ENCODE measurements around the gene ZBP1.

Gene ZBP1

DNA sequence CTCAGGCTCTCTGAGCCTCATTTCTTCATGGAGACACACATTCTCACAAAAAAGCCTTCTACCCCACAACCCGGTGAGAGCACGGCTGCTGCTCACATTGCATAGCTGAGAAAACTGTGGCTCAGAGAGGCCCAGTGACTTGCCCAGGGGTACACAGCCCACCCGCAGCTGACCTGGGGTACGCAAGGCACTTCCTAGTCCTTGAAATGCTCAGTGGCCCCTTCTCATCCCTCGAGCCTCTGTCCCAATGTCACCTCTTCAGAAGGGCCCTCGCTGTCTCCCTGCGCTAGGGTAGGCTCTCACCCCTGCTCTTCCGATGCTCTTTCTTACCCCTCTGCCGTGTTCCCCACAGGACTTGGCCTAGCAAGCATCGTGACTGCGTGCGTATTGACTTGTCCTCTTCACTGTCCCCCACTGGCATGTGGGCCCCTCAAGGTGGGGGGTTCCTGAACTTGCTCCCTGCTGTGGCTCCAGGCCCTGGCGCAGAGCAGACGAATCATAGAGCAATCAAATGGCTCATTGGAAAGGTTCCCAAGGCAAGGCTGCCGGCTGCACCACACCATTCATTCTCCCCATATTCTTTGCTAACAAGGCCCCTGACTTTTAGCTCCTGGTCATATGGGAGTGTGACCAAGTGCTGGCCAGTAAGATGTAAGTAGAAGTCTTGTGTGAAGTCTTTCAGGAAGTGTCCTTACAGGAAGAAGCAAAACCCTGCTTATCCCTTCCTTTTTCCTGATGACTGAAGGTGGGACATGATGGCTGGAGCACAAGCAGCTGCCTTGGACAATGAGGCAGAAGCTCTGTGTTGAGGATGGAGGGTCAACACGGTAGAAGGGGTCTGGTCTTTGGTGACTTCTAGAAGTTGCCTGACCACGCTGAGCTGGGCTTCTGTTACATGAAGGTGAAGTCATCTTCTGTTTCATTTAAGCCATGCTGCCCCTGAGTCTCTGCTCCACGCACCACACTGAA lies 36.7 kb downstream of the ZBP1 start:
- DNase-seq, result no peak

DNA sequence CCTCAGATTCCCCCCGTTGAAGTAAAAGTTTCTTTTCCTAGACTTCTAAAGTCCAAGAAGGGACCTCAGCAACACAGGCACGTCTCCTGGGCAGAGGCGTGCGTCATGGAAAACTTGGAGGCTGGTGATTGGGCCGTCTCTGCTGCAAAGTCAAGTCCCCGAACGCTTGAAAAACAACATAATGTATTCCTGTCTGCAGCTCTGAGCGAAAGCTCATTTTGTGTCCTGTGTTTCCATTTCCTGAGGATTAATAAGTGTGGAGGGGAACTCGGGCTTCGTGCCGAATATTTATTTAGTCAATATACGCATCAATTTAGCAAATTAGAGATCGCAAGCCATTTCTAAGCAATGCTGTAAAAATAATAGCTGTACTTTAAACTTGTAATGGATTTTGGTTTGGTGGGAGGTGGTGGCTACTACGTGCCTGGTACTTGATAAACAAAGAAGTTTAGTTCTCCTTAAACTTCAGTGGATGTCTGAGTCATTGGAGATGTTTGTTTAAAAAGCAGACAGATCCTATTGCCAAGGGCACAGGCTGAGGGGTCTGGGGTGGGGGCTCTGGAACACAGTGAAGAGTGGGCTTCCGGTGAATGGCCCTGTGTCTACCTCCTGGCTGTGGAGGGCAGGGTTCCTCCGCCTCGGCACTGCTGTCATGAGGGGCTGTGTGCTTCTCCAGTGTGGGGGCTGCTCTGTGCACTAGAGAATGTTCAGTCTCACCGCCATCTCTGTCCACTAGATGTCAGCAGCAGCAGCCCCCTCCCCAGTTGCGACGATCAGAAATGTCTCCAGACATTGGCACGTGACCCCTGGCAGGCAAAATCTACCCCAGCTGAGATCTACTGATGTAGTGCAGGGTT lies 37.6 kb downstream of the ZBP1 start:
- no peak for DNase-seq

DNA sequence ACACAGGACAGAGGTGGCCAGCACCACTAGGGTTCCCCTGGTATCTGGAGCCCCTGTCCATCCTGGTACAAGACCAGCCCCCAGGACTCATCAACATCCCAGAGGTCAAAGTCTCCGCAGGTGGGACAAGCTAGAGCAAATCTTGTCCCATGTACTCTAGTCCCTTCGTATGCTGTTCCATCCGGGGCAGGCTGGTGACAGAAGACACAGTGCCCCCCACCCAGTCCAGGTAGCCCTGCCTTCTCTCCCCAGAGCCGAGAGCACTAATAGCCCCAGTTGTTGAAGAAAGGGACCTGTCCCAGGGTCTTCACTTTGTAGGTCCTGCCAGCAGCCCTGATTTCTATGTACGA lies 38.2 kb downstream of the ZBP1 start:
- no peak for DNase-seq

DNA sequence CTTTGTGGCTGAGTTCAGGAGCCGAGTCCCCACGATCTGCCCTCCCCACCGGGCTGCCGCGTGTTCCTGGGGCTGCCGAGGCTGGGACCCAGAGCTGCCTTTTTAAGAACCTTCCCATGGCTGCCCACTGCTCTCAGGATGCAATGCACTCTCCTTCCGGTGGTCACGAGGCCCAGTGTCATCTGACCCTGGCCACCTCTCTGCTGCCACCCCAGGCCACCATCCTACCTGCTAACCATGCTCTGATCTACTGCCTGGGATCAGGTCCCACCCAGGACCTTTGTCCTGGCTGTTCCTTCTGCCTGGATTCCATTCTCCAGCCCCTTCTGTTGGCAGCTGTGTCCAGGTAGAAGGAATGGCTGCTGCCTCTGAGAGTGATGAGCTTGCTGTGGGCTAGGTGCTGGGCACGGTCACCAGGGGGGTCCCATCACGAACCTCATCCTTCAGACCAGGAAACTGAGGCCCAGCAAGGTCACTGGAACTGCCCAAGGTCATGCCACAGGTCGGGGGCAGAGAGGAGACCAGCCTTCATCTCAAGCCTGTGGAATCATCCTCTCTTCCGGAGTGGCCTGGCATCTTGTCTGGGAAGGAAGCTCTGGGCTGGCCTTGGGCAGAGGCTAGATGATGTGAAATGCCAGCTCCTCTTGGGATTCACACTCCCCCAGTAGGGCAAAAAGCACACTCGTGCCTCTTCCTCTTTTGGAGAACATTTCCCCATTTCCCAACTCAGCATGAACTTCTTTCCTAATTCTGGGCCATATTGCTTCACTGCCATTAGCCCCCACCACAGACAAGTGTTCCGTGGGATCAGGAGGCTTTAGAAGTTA lies 38.8 kb downstream of the ZBP1 start:
- DNase-seq, result no peak

DNA sequence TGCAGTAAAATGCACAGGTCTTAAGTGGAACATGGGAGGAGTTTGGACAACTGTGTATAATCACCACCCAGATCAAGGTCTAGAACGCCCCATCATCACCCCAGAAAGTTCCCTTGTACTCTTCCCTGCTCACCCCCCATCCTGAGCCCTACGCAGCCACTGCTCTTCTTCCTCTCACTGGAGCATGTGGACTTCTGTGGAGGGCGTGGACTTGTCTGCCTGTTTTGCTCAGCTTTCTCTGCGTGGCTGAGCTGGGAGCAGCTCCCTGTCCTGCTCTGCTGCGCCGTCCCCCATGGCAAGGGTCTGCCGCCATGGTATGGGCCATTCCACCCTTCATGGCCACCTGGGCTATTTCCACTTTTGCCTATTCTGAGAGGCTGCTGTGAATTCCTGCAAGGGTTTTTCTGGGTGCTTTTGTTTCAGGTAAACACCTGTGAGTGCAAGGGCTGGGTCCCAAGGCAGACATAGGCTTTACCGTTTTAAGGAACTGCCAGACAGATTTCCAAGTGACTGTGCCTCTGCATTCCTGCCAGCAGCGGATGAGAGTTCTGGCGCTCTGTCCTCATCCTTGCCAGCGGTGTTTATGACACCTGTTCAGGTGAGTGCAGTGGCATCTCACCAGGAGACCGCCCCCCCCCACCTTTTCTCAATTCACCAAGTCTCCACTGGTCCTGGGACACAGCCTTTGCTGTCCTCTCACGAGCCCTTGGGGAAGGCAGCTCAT lies 39.6 kb downstream of the ZBP1 start:
- DNase-seq, result no peak

DNA sequence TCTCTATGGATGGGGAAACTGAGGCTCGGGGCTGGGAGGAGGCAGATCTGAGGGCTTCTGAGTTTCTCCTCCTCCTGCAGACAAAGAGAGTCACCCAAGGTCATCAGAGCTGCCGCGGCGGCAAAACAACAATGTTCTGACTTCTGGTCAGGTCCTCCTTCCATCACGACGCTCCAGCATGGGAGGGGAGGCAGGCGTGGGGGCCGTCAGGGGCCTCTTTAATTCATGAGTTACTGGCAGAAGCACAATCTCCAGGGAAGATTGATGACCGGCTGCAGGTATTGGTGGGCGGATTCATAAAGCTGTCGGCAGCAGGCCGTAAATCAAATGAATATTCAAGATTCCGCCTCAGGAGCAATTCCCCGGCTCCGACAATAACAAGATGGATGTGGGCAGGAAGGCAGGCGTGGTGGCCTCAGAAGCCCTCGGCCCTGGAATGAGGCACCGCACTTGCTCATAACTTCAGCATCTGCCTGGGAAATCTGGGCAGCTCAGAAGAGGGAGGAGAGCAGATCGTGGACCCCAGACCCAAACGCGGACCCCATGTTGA lies 40.3 kb downstream of the ZBP1 start:
- no peak for DNase-seq

DNA sequence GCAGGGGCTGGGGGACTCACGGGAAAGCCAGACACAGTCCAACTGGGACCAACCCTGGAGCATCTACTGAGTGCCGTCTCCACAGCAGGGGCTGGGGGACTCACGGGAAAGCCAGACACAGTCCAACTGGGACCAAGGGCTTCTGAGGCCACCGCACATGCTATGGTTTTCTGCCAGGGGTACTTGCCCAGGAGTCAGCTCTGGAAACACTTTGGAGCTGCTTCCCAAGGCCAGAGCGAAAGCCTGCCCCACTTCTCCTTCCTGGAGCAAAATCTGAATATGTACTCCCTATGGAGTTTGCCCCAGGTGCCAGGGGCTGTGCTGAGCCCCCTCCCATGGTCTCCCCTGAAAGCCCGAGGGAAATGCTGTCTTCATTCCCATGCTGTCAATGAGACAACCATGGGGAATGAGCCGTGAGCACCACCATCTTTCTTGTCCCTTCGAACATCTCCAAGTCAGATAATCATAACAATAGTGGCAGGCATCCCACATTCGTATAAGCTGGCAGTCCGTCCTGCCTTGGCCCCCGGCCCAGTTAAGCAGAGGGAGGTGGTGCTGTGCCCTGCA lies 40.8 kb downstream of the ZBP1 start:
- DNase-seq, result no peak

DNA sequence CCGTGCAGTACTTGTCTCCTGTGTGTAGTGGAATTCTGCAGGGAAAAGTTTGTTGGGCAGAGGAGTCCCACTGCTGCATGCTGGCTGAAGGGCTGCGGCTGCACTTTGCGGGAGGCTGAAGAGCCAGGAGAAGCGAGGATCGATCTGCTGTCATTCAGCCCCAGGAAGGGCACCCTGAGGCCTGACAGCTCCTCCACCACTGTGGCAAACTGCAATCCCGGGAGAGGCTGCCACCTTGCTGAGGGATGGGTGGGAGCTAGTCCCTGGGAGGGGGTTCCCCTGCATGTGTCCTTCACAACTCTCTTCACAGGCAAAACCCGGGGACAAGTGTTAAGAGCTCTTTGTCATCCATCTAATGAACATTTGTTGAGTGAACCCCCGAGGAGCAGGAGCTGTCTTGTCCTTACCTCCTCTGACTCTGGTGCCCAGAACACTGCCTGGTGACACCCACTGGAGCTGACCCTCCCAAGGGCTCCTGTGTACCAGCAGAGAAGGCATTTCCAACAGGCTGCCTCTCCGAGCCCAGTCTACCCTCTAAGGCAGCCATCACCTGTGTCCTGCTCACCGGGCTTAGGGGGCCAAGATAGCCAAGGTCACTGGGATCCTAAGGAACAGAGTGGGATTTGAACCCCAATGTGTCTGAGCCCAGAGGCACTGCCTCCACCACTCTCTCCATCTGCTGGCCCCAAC lies 41.6 kb downstream of the ZBP1 start:
- DNase-seq, result no peak

DNA sequence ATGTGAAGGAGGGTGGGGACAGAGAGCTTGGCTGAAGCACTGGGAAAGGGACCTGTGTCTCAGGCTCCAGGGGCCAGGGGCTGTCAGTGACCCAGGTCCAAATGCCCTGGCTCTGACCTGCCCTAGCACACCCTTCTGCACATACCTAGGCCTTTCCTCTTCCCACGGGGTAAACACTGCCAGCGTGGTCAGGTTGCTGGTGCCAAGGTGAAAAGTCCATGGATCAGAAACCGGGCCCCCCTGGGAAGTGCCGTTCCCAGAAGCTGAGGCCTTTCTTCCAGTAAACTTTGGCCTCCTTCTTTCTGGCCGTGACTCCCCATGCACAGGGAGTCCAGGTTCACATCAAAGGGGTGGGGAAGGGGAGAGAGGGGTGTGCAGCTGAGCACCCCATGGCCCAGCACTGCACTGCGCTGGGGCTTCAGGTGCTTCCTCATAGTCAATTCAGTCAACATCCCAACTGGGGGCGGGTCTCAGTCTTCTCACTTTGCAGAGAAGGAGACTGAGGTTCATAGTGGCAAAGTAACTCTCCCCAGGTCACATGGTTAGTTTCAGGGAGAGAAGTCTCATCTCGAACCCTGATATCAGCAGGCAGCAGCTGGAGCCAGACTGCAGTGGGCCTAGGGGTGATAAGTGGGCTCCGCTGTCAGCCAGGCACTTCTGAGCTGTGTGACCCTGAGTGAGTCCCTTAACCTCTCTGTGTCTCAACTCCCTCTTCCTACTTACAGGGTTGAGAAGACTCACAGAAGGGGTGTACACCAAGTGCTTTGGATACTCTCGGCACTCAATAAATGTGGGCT lies 42.3 kb downstream of the ZBP1 start:
- no peak for DNase-seq

DNA sequence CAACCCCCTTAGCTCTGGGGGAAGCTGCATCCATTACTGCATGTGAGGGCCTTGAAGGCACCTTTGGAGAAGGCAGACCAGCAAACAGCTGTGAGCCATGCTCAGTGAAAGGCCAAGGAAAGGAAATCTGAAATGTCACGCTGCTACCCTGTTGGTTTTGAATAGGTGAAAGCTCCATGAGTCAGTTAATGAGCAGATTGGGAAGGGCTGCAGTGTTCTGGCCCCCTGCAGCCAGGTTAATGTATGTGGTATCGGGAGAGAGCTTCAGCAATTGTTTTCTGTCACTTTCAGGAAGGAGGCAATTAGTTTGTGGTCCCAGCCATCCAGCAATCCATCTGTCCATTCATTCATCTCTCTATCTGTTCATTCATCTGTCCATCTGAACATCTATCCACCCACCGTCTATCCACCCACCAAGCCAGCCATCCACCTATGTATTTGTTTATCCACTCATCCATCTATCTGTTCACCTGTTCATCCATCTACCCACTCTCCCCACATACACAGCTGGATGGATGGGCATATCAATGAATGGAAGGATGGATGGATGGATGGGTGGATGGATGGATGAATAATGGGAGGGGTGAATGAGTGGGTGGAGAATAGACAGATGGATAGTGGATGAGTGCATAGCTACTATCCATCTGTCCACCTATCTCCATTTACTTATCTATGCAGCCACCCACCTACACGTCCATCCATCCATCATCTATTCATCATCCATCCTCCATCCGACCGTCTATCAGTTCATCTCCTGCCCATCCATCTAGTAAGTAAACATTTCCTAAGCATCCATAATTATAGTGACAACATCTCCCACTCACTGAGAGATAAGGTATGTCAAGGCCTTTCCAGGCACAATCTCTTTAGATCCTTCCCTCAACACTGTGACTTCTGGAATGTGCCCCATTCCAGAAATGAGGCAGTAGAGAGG lies 43.3 kb downstream of the ZBP1 start:
- DNase-seq, result no peak

DNA sequence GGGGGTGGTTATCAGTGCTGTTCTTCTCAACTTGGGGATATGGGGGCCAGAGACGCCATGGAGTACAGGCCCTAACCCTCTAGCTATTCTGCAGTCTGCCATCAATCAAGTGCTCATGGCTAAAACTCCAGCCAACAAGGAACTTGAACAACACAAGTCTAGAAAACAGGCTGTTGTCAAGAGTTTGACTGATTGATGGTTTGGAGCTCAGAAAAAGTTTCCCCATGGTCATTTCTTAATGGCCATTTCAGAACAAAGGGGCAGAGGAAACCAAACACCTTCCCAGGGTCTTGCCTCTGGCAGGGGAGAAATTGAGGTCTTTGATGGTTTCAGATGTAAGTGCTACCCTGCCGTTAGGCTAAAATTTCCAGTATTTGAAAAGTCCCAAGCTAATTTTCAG lies 44.2 kb downstream of the ZBP1 start:
- no peak for DNase-seq

DNA sequence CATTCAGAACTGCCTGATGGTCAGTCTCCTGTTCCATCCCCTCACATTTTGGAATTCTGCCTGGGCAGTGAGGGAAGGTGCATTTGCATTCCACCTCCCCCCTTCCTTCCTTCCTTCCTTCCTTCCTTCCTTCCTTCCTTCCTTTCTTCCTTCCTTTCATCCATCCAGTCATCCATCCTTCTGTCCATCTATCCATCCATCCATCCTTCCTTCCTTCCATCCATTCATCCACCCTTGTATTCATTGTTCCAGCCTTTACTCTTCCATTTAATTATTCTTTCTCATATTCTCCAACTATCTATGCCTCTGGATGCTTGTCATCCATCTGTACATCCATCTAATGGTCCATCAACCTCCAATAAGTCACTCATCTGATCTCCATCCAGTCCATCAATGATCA lies 45.3 kb downstream of the ZBP1 start:
- no peak for DNase-seq

DNA sequence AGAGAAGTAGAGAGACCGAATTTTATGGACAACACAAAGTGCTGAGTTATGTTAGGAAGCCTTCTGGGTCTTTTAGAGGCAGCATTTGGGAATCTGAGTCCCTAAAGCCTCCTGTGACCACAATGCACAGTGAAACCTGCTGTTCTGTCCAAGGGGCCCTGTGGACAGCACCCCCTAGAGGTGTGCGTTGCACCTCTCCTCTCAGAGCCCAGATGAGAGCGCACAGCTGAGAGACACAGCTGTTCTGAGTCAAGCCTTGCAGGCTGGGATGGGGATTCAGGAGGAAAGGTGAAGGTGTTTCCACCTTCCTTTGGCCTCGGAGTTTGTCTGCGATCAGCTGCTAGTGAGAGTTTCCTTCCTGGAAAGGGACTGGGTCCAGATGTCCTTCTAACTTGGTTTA lies 46.3 kb downstream of the ZBP1 start:
- DNase-seq, result no peak

DNA sequence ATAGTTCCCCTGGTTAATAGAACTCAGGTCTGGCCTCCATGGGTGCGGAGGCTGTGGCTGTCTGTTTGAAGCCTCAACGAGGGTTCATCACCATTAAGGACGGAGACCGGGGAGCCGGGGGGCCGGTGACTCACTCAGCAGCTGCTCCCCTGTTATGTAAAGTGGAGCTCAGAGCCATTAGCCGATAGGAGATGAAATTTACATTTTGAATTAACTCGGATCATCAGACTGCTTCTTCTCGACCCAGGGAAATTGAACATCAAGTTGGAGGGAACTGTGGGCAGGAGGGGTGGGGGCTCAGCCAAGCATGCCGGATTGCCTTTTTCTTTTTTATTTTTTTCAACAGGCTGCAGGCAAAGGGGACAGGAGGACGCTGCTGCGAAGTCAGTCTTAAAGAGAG lies 47.0 kb downstream of the ZBP1 start:
- DNase-seq, result no peak

DNA sequence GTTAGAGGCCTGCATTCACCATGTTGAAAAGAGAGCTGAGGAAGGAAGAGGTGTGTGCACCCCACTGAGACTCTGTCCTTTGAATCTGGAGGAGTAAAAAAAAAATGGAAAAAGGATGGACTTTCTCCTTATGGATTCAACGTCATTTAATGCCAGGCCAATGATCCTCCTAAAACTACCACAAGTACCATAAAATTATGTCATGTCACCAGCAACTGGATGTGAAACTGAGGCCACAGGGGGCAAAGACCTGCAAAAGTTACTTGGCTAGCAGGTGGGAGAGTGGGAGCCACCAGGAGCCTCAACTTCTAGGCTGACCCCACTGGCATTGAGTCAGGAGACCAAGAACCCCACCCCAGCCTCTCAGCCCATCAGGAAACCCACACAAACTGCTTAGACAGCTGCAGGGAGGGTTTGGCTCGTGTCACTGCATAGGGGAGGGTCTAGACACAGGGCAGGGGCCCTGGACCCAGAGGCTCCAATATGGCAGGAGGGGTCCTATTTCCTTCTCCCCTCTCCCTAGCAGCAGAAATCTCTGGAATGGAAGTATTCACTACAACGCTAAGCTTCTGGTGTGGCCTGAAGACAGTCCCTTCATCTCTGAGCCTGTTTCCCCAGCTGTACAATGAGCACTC lies 48.3 kb downstream of the ZBP1 start:
- no peak for DNase-seq

DNA sequence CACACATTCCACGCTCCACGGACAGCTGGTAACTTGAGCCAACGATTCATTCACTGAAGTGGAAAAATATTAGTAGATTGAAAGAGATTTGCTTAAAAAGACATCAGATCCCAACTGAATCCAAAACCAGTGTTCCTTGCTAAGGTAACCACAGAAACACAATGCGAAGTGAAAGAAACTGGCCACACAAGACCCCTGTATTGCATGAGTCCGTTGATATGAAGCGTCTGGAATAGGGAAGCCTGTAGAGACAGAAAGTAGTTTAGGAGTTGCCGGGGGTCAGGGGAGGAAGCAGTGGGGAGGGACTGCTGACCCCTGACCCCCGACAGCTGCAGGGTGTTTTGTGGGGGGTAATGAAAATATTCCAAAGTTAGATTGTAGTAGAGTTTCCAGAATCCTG lies 49.3 kb downstream of the ZBP1 start:
- DNase-seq, result no peak

DNA sequence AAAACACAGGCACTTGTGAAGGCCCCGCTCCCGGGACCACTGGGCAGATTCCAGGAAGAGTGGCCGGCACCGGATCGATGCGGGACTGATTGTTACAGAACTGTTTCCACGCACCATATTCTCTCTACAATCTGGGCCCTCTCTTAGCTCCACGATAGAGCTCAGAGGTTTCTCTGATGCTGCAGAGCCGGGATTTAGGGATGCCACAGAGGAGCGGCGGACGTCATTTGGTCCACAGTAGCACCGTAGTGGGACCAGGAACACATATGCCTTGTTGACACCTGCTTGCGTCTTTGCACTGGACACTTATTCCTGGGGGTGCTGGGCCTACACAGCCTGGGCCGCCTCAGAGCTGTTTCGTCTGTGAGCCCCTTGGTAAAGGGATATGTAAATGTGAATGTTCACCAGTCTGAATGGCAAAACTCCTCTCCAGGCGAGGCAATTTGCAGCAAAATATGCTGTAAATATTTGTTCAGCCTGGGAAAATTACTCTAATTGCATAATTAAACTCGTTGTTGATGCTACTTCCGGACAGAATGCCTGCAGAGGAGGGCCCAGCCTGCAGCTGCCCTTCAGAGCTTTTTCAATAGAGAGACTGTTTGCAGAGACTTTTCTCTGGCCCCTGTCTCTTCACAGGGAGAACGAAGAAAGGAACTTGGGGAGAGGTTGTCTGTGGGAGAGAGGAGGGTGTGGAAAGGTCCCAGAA lies 49.9 kb downstream of the ZBP1 start:
- DNase-seq, result no peak

DNA sequence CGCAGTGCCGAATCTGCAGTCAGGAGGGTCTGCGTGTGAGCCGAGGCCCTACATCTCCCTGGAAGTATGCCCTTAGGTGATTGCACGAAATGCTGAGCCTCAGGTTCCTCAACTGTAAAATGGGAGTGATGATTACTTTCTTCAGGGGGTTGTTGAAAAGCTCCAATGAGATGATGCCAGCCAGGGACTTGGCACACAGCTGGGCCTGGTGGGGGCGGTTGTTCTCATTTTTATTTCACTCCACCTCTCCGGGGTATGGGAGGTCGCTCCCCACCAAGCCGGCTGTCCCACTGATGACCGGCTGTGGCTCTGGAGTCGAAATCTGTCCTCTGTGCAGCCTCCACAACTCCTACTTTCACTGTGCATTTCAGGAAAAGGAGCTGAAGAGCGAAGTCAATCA lies 51.3 kb downstream of the ZBP1 start:
- no peak for DNase-seq
